Fibroblast of the aortic adventitia (primary cell): ENCODE data around the gene OS9. TPM values are rescaled to one million over a fixed set of nuclear protein-coding genes. Genes with fewer than 3 reads are reported as not detected.
A peak's percentile ranks its signal among the peaks of the same experiment; 100 is the strongest.

ENCODE experiments used
- DNase-seq: peaks from one replicate; pipeline ENCODE4 v3.0.0-alpha.2; 2010; ENCODE audit warnings: low read depth
- H3K4me3 ChIP-seq: 2 replicates; pipeline ENCODE4 v1.5.1; 2011; ENCODE audit warnings: low read depth, mild to moderate bottlenecking, control low read depth, low read length, moderate library complexity
- total RNA-seq: library from RNA; depleted of rRNA; stranded (reverse); fragments of >200 nt; gene quantifications from 2 replicates; pipeline ENCODE4 v1.2.3, GENCODE V29; 2012; ENCODE audit warnings: low replicate concordance
- TF ChIP-seq, protein P1 (sequence below): IDR thresholded peaks from 2 replicates; pipeline ENCODE4 v1.5.1; 2011; ENCODE audit warnings: mild to moderate bottlenecking, low read length, control low read depth, inconsistent platforms; ENCODE audit not compliant: insufficient read depth

The OS9 gene
- total RNA-seq, 1 donor: 229 TPM

GRCh38 chr12:57744777-57745484 lies 51.0 kb downstream of the OS9 start, which contains the start of gene TSPAN31:
Gene TSPAN31 (plus strand): TSS chr12:57745039. CDS start chr12:57745155, 116 bp downstream.
- peak within 1 kb of the TSS; percentile 94 for H3K4me3 ChIP-seq
- TF ChIP-seq, protein P1, sequence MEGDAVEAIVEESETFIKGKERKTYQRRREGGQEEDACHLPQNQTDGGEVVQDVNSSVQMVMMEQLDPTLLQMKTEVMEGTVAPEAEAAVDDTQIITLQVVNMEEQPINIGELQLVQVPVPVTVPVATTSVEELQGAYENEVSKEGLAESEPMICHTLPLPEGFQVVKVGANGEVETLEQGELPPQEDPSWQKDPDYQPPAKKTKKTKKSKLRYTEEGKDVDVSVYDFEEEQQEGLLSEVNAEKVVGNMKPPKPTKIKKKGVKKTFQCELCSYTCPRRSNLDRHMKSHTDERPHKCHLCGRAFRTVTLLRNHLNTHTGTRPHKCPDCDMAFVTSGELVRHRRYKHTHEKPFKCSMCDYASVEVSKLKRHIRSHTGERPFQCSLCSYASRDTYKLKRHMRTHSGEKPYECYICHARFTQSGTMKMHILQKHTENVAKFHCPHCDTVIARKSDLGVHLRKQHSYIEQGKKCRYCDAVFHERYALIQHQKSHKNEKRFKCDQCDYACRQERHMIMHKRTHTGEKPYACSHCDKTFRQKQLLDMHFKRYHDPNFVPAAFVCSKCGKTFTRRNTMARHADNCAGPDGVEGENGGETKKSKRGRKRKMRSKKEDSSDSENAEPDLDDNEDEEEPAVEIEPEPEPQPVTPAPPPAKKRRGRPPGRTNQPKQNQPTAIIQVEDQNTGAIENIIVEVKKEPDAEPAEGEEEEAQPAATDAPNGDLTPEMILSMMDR: no peak
- peak; percentile 99 for DNase-seq

- TF ChIP-seq, protein P1: no peak
- DNase-seq: no peak
- H3K4me3 ChIP-seq: peak overlapping the region; percentile 94
Observed at GRCh38 chr12:57745485-57745881, 51.6 kb downstream of the OS9 start.

DNA sequence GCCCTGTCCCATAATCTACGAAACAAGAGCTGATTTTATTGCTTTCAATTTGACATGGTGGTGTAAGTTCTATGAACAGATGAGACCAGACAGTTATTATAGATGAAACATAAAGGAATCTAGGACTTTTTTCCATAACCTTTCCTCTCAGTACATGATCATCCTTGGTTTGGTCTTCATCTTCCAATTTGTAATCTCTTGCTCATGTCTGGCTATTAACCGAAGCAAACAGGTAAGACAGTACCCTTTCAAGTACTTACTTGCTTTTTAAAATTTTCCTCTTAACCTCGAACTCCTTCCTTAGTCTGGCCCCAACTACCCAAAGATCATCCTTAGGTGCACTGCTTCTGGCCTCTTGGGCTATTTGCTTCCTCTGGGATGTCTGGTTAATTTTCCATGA lies 52.1 kb downstream of the OS9 start:
- H3K4me3 ChIP-seq: peak overlapping the region; percentile 94
- TF ChIP-seq, protein P1: no peak
- no peak for DNase-seq

- no peak for DNase-seq
- no peak overlapping the region for H3K4me3 ChIP-seq
- TF ChIP-seq, protein P1: no peak
Observed at GRCh38 chr12:57749061-57749460, 55.1 kb downstream of the OS9 start.

DNA sequence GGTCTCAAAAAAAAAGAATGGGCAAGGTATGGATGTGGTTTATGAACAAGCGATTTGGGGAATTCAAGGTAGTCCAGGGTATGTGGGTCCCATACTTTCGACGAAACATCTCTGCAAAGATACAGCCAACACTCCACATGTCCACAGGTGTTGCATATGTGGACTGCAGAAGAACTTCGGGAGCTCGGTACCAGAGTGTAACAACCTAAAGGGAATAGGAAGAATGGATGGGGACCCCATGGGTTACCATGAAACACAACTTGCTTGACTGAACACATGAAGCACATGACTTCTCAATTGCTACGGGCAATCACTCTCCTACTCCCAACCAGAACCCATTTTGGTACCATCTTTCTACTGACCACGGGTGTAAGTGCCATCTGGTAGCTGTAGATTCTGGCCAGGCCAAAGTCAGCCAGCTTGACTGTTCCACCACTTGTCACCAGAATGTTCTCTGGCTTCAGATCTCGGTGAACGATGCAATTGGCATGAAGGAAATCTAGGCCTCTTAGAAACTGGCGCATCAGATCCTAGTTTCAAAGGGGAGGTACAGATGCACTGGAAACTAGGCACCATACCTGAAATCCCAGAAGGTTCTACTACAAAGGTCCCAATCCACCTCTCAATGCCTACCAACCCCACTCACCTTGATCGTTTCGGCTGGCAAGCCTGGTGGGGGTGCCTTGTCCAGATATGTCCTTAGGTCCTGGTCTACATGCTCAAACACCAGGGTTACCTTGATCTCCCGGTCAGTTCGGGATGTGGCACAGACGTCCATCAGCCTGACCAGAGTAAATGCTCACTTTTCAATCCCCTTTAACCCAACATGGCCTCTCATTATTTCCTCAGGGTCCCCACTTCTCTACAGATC lies 56.9 kb downstream of the OS9 start:
- no peak for DNase-seq
- peak overlapping the region; percentile 93 for H3K4me3 ChIP-seq
- TF ChIP-seq, protein P1: no peak

- TF ChIP-seq, protein P1: no peak
- no peak for DNase-seq
- peak overlapping the region; percentile 93 for H3K4me3 ChIP-seq
Observed at GRCh38 chr12:57751432-57751787, 57.5 kb downstream of the OS9 start.
